GM18508 (cell line): ENCODE data around the gene PKP1.

ENCODE experiments used
- ATAC-seq: cut with Tn5 transposase; IDR thresholded peaks from one replicate; pipeline ENCODE4 v1.9.1; 2021; ENCODE audit warnings: moderate number of reproducible peaks; ENCODE audit not compliant: insufficient read depth, unreplicated experiment

The PKP1 gene

DNA sequence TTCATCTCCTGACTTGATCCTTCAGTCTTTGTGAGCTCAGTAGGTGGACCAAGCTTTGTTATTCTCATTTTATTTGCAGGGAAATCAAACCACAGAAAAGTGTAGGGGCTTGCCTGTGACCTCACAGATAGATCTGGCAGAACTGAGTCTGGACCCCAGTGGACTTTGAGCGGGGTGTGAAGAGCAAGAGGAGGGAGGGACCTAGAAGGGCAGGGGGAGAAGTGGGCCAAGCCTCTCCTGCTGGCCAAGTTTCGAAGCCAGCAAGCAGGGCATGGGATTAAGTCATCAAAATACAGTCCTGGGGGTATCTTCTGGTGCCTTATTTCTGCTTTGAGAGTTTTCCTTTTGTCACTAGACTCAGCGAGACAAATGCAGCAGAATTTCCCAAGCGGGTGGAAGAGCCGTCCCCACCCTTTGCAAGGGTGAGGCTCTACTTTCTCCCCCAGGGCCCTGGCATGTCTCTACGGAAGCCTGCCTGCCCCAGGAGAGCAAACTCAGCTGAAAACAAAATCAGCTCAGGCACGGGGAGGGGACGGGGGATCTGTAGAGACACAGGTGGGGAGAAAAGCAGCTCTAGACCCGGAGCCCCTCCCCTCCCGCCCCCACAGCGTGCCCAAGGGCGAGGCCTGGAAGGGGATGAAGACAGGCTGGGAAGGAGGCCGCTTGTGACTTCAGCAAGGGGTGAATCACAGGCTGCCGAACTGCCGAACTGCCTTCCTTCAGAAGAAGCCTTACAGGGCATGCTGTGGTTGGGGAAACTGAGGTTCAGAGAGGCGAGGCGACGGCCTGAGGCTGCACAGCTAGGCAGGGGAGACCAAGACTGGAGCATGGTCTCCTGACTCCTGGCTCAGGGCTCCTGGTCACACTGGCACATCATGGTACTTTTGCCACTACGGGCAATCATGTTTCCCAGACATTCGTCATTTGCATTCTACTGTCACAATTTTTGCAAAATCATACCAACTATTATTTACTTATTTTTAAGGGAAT lies 19.2 kb downstream of the PKP1 start:
- ATAC-seq: no peak

DNA sequence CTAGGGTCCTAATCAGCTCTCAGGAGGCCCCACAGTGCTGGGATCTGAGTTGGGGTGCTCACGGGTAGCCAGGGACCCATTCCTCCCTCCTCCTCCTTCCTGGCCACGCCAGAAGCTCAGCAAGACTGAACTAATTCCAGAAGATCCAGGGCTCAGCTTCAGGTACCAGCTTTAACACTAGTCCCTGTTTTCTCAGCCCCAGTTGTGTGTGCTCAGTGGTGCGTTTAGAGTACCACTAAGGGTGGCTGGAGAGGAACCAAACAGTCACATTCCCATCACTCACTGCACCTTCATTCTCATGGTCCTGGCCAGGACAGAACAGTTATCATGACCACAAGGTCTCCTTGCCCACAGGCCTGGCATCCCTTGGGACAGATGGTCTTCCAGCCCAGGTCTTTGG lies 20.8 kb downstream of the PKP1 start:
- ATAC-seq: no peak

DNA sequence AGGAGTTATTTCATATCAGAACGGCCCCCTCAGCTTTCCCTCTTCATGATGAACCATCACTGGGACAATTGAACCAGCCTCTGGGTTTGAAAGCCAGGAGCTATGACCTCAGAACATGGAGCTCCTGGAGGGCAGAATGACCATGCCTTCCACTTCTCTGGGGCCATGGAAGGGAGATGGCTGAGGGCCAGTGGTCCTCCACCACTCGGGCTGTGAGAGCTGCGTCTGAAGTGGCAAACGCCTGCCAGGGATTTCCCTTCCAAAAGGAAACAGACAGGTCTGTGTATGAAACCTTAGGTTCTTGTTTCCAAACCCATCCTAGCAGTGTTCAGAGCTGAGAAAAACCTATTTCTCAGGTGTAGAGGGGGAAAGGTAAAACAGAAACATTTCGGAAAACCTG lies 22.5 kb downstream of the PKP1 start:
- no peak for ATAC-seq

DNA sequence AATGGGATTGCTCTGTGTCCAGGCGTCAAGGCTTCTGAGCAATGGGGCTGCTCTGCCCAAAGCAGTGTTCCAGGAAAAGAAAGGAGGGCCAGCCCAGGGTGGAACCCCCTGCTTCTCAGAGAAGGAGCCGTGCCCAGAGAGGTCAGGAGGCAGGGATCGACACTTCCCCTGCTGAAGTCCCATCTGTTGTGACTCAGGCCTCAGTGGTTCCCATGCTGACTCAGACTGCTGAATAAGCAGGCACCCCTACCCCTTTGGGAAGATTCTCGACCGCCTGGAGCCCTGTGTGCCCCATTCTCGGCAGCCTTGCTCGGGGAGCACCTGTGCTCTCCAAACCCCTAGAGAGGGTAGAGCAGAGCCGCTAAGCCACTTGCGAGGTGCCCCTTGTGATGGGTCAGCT lies 23.9 kb downstream of the PKP1 start:
- ATAC-seq: no peak

DNA sequence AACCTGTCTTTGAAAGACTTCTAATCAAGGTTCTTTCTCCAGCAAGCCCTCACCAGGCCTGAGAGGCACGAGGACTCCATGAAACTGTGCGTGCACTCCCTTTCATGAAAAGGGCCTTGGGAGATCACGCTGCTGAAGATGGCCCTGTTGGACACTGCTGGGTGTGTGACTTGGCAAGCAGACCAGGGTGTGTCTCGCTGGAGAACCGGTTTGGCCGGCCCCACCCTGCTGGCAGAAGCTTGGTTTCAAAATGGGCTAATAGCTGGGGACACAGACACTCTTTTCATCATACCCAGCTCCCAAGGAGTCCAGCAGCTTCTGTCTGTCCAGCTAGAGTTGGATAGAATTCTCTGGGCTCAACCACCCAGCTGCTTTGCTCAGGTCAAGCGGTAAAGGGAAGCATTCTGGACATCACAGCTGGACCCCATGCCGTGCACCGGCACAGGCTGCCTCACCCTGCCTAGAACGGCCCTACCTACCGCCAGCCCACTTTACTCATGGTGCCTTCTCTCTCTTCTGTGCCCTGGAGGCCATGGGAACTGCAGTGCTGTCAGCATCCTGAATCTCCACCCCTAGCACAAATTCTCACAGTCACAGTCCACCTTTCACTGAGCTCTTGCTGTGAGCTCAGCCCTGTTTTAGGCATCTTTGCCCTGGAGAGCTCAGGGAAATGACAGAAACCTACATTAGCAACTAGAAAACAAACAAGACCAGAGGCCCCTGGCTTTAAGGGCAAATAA lies 24.6 kb downstream of the PKP1 start:
- no peak for ATAC-seq

DNA sequence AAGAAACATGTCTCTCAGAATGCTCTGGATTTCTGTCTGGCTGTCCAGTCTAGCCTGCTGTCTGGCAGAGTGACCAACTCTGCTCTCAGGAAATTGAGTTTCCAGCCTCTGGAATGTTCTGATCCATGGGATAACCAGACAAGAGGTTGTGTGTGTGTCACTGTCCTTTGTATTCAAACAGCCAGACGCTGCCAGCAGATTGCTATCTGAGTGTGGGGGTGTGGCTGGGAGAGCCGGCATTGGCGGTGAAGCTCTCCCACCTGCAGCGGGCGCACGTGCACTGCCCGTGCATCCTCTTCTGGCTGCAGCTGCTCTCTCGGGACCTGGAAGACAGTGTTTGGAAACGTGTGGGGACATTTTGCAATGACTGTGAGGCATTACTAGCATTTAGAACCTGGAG lies 26.1 kb downstream of the PKP1 start:
- no peak for ATAC-seq

DNA sequence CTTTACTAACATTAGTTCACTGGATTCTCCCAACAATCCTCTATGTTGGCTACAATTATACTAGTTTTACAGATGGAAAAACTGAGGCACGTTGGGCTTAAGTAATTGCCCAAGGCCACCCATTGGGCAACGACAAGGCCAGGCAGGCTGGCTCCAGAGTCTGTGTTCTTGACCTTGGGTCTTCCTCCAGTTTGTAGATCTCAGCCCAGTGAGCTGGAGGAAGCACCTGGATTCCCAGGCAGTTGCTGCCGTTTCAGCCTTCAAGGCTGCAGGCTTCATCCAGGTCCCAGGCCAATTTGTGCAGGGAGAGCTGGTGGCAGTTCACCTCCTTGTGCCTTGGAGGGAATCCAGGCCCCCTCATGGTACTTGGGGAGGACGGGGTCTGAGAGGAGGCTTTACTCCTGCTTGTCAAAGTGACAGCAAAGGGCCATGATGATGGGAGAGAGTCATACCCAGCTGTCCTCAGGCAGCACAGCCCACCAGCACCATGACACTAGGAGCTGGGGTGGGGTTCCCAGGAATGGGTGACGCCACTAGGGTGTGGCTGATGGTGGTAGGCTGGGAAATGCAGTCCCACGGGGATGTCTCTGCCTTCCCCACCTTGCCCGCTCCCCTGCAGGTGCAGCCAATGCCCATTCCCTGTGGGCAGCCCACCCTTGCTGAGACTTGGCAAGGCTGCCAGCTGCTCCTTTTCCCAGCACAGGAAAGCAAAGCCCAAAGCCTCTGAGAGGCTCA lies 27.1 kb downstream of the PKP1 start:
- ATAC-seq: no peak

DNA sequence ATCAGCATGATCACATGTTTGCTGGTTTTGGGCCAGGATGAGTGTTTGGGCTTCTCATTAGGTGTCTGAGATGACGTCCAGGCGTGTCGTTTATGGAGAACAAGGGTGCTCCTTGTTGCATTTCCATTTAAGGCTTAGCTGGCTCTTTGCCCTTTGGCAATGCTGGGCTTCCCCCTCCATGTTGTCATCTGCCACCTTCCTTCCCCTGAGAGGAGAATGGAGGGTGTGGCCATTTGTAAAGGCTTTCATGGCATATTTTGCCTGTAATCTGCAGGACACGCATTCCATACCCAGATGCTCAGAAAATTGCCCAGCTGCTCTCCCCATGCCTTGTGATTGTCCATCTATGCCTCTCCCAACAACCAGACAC lies 27.7 kb downstream of the PKP1 start:
- no peak for ATAC-seq

DNA sequence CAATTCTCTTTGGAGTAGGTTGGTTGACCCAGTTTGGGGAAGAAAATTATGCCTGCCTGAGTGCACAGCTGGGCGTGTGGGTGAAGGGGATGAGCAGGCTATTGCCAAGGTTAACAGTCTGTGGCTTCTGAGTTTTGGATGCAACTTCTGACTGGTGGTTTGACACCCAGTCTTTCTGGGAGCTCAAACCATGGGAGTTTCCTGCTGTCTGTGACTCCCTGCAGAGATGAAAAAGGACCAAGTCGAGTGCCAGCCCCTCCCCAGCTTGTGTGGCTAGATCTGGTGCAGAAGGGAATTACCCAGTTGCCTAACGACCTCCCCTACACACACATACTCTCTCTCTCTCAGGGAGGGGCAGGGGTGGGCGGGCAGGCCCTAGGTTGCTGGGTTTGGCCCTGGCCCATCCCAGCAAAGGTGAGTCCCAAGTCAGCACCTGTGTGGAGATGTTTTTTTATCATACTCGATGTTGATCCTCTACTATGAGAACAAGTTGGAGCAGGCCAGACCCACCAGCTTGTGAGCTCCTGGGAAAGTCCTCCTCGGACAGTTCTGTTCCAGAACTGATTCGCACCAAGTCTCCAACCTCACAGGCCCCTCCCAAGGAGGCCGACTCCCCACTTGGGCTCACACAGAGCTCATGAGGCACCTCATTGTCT lies 28.2 kb downstream of the PKP1 start:
- ATAC-seq: no peak

DNA sequence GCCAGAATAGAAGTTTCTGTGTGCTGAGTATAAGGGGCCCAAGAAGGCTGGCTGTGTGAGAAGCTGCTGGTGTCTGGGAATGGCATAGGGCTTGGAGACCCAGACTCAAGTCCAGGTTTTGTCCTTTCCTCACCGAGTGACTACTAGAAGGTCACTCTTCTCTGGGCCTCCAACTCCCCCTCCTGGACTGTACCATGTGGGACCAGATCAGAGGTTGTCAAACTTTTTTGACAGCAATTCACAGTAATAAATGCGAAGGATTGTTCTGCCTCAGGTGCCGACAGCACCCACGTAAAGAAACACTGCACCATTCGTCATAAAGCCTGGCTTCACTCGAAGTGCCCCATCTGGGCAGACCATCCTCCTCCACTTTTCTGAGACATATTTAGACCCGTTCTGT lies 29.0 kb downstream of the PKP1 start:
- ATAC-seq: no peak

DNA sequence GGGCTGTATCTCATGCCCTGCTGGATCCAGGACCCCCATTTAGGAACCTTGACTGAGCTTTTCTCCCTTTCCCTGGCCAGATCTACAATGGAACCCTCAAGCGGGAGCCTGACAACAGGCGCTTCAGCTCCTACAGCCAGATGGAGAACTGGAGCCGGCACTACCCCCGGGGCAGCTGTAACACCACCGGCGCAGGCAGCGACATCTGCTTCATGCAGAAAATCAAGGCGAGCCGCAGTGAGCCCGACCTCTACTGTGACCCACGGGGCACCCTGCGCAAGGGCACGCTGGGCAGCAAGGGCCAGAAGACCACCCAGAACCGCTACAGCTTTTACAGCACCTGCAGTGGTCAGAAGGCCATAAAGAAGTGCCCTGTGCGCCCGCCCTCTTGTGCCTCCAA lies 29.8 kb downstream of the PKP1 start:
- no peak for ATAC-seq

DNA sequence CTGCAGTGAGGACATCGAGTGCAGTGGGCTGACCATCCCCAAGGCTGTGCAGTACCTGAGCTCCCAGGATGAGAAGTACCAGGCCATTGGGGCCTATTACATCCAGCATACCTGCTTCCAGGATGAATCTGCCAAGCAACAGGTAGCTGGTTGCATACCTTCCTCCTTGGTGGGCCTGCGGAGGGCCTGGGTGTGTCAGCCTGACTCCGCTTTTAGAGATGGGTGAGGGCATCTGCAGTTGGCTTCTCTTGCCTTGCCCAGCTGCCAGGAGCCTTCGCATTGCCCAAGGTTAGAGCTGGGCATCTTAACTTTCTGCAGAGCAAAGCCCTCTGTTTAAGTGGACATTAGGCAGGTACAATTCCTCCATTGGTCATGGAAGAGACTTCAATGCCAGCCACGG lies 33.2 kb downstream of the PKP1 start:
- no peak for ATAC-seq

DNA sequence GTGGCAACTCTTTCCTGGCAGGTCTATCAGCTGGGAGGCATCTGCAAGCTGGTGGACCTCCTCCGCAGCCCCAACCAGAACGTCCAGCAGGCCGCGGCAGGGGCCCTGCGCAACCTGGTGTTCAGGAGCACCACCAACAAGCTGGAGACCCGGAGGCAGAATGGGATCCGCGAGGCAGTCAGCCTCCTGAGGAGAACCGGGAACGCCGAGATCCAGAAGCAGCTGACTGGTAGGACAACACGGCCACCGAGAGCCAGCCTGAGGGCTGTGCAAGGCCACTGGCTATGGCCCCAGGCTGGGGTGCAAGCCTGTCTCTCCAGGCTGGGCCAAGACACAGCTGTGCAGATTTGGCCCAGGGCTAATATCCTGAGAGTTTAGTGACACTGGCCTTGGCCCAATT lies 34.2 kb downstream of the PKP1 start:
- ATAC-seq: no peak

DNA sequence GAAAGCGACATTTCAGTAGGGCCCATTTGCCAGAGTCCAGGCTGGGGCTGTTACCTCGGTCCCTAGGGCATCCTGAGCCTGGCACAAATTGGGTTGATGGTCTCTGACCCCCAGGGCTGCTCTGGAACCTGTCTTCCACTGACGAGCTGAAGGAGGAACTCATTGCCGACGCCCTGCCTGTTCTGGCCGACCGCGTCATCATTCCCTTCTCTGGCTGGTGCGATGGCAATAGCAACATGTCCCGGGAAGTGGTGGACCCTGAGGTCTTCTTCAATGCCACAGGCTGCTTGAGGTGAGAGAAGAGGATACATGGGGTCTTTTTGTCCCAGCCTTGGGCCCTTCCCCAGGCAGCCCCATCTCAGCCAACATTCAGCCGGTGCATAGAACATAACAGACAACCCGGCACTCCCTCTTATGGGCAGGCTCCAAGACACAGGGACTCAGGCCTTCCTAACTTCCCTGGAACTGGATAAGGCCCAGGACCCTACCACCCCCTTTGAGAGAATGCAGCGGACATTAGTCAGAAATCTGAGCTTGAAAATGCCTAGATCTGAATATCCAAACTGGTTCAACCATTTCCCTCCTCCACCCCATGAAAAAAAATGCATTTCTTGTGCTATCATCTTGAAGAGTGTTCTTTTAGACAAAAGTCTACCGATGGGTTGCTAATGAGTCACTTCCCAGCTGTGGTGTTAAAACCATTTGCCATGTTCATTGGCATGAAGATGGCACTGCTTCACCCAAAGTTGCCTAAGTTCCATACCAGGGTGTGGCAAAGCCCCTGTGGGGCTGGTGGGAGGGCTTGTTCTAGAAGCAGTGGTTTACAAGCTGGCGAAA lies 35.4 kb downstream of the PKP1 start:
- ATAC-seq: no peak

DNA sequence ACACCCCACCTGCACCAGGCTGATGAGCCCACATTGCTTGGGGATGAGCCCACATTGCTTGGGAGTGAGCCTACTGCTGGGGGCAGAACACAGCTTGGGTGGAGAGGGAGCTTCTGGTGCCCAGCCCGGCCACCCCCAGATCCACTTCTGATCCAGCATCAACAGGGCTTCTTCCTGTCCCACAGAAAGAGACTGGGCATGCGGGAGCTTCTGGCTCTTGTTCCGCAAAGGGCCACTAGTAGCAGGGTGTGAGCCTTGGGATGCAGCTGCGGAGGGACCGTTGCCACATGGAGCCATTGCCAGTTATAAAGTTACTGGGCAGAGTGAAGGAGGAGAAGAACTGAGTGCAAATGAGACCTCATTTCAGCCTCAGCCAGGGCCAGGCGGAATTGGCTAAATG lies 36.3 kb downstream of the PKP1 start:
- ATAC-seq: no peak

DNA sequence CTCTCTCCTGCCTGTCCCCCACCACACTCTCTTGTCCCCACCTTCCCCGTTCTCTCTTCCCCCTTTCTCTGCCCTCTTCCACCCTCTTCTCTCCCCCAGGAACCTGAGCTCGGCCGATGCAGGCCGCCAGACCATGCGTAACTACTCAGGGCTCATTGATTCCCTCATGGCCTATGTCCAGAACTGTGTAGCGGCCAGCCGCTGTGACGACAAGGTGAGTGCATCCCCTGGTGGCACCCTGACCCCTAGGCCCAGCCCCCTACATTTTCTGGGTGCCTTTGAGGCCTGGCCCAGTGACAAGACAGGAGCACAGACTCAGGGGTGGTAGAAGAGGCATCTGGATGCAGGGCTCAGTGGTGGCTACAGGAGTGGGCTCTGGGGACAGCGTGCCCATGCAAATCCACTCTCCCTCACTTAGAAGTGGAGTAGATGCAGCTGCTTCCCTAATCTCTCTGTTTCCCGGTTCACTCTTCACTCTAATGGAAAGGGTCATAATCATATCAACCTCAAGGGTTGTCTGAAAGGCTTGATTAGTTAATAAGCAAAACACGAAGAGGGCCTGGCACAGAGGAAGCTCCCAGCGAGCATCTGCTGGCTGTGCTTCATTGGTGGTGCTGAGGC lies 37.0 kb downstream of the PKP1 start:
- no peak for ATAC-seq

DNA sequence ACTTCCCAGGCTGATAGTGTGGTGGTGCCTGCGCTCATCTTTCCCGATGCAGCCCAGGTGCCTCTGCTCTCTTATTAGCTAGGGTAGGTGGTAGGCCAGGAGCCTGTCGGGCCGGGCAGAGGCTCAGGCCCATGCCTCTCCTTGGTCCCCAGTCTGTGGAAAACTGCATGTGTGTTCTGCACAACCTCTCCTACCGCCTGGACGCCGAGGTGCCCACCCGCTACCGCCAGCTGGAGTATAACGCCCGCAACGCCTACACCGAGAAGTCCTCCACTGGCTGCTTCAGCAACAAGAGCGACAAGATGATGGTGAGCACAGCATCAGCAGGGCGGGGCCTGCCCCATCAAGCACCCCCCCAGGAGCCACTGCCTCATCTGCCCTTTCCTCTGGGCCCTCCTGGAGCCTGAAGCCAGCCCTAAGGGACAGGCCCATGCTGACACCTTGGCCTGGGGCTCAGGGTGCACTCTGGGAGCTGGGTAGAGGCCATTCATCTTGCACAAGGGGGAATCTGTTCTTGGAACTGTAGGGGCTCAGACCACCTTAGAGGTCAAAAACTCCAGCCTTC lies 38.6 kb downstream of the PKP1 start:
- ATAC-seq: no peak

DNA sequence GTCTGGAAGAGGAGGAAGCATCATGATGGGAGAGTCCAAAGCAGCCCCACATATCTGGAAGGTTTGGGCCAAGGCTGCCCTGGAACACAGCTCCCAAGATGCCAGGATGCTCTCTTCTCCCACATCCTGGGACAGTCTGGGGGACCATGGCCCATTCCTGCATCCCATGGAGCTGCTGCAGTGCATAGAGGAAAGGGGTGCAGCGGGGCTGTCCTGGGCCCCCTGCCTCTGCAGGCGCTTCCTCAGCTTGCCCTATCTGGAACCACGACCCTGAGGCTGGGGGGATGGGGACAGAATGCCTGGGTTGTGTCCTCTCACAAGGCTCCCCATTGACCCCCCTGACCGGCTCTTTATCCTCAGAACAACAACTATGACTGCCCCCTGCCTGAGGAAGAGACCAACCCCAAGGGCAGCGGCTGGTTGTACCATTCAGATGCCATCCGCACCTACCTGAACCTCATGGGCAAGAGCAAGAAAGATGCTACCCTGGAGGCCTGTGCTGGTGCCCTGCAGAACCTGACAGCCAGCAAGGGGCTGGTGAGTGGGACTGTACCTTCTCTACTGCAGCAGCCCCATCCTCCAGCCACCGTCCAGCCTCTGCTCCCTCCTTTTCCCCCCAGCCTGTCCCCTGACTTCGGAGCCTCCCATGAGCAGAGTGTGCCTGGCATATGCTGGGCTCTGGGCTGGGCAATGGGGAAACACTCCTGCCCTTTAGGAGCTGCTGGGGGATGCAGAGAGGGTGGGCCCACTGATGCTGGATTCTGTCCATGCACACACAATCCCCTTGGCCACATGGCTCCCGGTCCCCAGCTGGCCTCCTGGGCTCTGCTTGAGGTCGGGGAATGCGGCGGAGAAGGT lies 39.6 kb downstream of the PKP1 start:
- ATAC-seq: no peak
